Measurements from ENCODE around the gene PTBP1.
"Not testable (repeated sequence)": the region's sequence is repeated elsewhere in the genome, so short reads cannot be mapped to it uniquely, and the experiment has no call there.

The PTBP1 gene

GRCh38 chr19:807627-808422 is 10.6 kb downstream of the PTBP1 start:
- in situ Hi-C loops (cut with MboI; ENCODE audit: low sequenced_read_pairs) = no loop called here

- in situ Hi-C loops (cut with MboI; ENCODE audit: low sequenced_read_pairs) = no loop called here
These were observed 11.1 kb downstream of the PTBP1 start for GRCh38 chr19:808423-808775.

- in situ Hi-C loops (cut with MboI; ENCODE audit: low sequenced_read_pairs) = no loop called here
These were observed 13.0 kb downstream of the PTBP1 start for GRCh38 chr19:810077-810855.

- in situ Hi-C loops (cut with MboI; ENCODE audit: low sequenced_read_pairs) = no loop called here
These were observed 13.7 kb downstream of the PTBP1 start for GRCh38 chr19:810883-811489.

- in situ Hi-C loops (cut with MboI; ENCODE audit: low sequenced_read_pairs) = no loop called here
These were observed 14.3 kb downstream of the PTBP1 start for GRCh38 chr19:811506-812048.

GRCh38 chr19:812049-812746 is 14.9 kb downstream of the PTBP1 start:
- in situ Hi-C loops (cut with MboI; ENCODE audit: low sequenced_read_pairs) = no loop called here

GRCh38 chr19:812747-813218 is 15.5 kb downstream of the PTBP1 start:
- in situ Hi-C loops (cut with MboI; ENCODE audit: low sequenced_read_pairs) = no loop called here

- in situ Hi-C loops (cut with MboI; ENCODE audit: low sequenced_read_pairs) = no loop called here
These were observed 16.2 kb downstream of the PTBP1 start for GRCh38 chr19:813219-814151.

GRCh38 chr19:814152-815078 is 17.2 kb downstream of the PTBP1 start:
- in situ Hi-C loops (cut with MboI; ENCODE audit: low sequenced_read_pairs) = no loop called here

GRCh38 chr19:815079-815774 is 18.0 kb downstream of the PTBP1 start:
- in situ Hi-C loops (cut with MboI; ENCODE audit: low sequenced_read_pairs) = no loop called here

GRCh38 chr19:815775-816499 is 18.7 kb downstream of the PTBP1 start:
- in situ Hi-C loops (cut with MboI; ENCODE audit: low sequenced_read_pairs) = no loop called here

- in situ Hi-C loops (cut with MboI; ENCODE audit: low sequenced_read_pairs) = no loop called here
These were observed 19.2 kb downstream of the PTBP1 start for GRCh38 chr19:816500-816857.

GRCh38 chr19:820212-820611 is 23.0 kb downstream of the PTBP1 start:
- in situ Hi-C loops (cut with MboI; ENCODE audit: low sequenced_read_pairs) = not testable (repeated sequence)

- in situ Hi-C loops (cut with MboI; ENCODE audit: low sequenced_read_pairs) = no loop called here
These were observed 24.1 kb downstream of the PTBP1 start for GRCh38 chr19:821231-821824.

- in situ Hi-C loops (cut with MboI; ENCODE audit: low sequenced_read_pairs) = no loop called here
These were observed 24.7 kb downstream of the PTBP1 start, which contains the start of gene PLPPR3 for GRCh38 chr19:821825-822503. TSS of gene PLPPR3 (minus strand) at chr19:821955. CDS start at chr19:821559, 396 bp downstream.

- in situ Hi-C loops (cut with MboI; ENCODE audit: low sequenced_read_pairs) = no loop called here
These were observed 26.4 kb downstream of the PTBP1 start for GRCh38 chr19:823565-824121.
